Measurements from ENCODE around the gene APCDD1.
"Not testable (repeated sequence)": the region's sequence is repeated elsewhere in the genome, so short reads cannot be mapped to it uniquely, and the experiment has no call there.

APCDD1 gene

DNA sequence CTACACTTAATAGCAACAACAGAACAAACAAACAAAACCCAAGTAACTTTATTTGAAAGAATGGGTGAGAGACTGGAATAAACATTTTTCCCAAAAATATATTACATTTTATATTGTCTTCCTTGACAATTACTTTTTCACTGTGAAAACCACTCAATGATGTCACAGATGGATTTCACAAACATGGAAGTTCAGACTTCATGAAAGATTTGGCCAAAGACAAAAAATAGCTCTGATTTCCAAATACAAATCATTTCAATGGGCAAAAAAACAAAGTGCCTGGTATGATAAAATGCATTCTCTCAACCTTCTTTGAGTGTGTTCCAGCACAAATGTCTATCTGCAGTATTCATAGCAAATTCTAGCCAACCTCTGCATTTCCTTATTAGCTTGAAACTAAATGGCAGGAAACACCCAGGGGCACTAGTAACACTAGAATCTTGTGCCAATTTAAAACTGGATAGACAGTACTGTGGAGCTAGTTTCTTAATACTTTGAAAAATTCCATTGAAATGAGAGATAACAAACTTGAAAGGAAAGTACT, 42.8 kb downstream of the APCDD1 start:
- FAIRE-seq = no peak

DNA sequence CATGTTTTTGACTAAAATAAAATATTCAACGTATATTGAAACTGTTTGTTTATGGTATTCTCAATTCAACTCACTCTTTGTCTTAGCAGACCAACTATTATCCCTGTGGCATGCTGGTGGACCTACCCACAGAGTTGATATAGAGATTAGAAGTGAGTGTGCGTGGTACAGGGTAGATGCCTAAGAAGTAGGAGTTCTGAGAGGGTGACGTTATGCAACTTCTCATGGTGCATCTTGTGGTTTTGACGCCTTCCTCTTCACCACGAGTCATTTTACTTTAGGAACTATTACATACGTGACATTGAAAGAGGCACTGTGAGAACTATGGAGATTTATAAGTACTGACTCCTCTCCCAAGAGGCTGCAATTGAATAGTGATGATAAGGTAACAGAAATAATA, 44.8 kb downstream of the APCDD1 start:
- FAIRE-seq = no peak

DNA sequence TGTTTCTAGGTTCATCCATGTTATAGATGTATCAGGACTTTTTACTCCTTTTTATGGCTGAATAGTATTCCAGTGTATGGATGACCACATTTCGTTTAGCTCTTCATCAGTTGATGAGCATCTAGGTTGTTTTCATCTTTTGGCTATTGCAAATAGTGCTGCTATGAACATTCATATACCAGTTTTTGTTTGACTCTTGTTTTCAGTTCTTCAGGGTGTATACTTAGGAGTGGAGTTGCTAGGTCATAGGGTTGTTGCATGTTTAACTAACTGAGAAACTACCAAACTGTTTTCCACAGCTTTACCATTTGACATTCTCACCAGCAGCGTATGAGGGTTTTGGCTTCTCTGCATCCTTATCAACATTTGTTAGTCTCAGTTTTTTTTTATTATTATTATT, 45.6 kb downstream of the APCDD1 start:
- FAIRE-seq = no peak

DNA sequence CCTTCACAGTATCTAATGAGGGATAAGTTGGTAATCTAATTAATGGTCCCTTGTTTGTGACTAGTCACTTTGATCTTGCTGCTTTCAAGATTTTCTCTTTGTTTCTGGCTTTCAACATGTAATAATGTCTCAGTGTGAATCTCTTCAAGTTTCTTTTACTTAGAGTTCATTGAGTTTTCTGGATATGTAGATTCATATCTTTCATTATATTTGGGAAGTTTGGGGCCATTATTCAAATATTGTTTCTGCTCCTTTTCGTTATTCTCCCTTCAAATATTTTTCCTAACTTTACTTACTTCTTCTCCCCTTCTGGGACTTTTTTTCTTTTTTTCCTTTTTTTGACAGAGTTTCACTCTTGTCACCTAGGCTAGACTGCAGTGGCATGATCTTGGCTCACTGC, 50.3 kb downstream of the APCDD1 start:
- no peak for FAIRE-seq

DNA sequence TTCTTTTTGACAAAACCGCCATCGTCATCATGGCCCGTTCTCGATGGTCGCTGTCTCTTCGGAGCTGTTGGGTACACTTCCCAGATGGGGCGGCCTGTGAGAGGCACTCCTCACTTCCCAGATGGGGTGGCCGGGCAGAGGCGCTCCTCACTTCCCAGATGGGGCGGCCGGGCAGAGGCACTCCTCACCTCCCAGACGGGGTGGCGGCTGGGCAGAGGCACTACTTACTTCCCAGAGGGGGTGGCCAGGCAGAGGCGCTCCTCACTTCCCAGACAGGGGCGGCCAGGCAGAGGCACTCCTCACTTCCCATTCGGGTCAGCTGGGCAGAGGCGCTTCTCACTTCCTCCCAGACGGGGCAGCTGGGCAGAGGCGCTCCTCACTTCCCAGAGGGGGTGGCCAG, 51.5 kb downstream of the APCDD1 start:
- not testable (repeated sequence) for FAIRE-seq

DNA sequence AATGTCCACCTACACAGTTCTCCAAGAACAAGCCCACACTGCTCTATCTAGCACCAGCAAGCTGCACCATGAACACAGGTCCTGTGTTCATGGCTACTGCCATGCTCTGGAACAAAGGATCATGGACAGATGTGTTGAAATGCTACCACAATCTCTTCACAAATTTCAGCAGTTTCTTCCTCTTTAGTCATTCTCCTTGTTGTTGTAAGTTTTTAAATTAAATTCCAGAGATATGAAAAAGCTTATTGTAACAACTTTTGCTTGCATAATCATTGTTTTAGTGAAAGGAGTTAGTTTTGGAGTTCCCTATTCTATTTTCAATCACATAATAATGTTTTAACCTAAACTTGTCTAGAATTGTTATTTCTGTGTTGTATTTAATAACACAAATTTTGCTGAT, 54.2 kb downstream of the APCDD1 start:
- no peak for FAIRE-seq

DNA sequence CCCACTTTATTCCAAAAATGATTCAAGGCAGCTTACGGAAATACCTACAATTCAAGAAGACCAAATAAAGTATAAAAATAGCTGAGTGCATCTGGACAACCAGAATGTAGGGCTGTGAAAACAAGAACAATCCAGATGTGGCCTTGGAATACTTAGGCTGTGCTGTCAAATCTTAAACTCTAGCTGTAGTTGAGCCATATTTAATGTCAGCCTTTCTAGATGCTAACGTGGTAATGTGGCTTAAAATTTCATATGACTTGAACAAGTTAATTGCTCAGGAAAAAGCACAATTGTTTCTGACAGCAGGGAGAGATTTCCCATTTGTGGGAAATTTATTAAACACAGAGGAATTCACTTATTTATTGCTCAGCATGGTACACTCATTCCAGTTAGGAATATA, 56.8 kb downstream of the APCDD1 start:
- no peak for FAIRE-seq

DNA sequence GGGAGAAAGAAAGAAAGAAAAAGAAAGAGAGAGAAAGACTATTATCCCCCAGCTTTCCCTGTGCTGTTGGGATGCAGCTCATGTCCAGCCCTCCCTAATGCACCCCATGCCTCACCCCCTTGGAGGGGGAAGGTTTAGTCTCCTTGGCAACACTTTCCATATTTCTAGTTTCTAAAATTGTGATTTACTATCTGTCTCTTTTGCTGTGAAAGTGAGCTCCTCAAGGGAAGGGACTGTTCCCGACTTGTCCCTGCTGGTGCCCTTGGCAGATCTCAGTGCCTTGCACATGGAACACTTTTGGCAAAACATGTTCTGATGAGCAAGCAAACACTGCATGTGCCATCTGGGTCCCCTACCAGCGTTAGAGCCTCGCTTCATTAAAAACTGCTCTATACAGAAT, 59.6 kb downstream of the APCDD1 start:
- no peak for FAIRE-seq

DNA sequence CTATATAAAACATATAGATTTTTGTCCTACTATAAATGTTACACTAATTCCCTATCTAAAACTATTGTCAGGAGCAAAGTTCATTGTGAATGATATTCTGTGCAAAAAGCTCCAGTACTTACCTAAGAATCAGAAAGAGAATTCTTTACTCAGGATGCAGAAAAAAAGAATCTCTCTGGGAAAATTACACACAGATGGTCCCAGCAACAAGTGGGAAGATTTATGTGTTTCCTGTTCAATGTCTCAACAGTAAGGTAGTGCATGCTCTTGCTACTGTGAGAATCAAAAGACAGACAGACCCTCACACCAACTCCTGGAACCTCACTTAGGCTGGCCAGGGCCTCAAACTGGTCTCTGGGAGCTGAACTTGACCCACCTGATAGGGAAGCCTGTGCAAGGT, 60.2 kb downstream of the APCDD1 start:
- FAIRE-seq = no peak

DNA sequence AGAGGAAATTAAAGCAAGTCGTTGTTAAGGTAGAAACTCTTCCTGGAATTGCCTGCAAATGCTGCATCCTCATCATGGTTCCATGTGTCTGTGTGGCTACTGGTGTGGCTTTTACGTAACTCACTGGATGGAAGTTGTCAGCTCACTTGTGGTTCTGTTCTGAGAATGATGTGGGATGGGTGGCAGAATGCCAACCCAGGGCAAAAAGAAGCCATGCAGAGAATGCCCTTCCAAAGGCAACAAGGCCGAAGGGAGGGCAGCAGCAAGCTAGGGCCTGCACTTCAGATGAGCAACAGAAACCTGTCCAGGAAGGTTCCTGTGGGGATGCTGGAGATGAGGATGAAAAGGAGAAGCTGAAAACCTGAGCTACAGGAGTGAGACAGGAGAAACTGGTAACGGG, 61.0 kb downstream of the APCDD1 start:
- no peak for FAIRE-seq

DNA sequence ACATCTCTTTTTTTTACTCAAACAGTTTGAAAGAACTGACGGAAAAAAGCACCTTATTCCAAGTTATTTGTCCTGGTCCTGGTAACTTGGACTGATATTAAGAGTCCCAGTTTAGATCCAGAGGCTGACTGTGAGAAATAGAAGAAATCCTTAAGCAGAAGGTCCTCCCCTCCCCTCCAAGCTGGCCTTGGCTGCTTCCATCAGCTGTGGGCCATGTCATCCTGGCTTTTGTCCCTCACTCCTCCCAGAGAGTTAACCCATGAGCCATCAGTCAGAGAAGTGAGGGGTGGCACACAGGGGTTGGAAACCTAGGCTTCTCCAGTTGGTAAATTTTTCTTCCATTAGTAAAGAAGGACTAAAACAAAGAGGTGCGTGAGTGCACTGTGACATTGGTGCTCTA, 61.6 kb downstream of the APCDD1 start:
- no peak for FAIRE-seq

DNA sequence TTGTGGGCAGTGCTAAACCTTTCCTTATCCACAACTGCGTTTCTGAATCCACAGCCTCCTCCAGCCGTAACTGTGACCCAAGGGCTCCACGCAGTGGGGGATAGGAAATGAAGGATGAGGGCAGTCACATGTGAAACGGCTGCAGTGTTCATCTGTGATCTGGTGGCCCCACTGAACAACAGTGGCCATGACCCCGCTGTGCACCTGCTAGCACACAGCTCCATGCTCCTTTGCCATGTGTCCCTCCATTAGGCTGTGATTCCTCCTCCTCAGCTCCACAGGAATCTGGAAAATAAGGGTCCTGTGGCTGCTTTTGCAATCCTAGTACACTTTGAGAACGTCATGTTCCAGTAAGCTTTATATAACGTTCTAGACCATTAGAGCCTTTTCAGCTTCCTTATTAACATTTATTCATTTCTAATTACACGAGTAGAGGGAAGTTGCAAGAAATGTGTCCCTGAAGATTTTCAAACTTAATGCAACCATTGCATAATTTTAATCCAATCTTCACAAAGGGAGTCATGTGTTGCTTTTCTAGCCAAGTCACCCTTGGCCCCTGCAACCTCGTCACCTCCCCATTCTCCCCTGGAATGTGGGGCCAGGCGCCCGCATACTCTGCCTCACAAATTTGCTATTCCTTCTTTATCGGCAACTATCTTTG, 64.3 kb downstream of the APCDD1 start:
- FAIRE-seq = no peak

DNA sequence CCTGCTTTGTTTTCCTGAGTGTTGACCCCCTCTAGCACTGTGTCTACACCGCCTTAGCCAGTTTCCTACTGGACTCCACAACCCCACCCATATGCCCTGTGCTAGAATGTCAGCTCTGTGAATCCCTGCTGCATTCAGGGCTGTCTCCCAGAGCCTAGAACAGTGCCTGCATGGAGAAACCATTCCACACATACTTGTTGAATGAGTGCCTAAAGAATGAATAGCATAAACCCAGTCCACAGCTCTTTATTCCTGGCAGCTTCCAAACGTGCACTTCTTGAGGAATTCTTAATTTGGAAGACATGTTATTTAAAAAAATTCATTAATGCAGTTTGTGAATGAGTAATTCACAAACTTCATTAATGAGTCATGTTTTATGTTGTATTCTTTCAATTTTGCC, 64.9 kb downstream of the APCDD1 start:
- no peak for FAIRE-seq

DNA sequence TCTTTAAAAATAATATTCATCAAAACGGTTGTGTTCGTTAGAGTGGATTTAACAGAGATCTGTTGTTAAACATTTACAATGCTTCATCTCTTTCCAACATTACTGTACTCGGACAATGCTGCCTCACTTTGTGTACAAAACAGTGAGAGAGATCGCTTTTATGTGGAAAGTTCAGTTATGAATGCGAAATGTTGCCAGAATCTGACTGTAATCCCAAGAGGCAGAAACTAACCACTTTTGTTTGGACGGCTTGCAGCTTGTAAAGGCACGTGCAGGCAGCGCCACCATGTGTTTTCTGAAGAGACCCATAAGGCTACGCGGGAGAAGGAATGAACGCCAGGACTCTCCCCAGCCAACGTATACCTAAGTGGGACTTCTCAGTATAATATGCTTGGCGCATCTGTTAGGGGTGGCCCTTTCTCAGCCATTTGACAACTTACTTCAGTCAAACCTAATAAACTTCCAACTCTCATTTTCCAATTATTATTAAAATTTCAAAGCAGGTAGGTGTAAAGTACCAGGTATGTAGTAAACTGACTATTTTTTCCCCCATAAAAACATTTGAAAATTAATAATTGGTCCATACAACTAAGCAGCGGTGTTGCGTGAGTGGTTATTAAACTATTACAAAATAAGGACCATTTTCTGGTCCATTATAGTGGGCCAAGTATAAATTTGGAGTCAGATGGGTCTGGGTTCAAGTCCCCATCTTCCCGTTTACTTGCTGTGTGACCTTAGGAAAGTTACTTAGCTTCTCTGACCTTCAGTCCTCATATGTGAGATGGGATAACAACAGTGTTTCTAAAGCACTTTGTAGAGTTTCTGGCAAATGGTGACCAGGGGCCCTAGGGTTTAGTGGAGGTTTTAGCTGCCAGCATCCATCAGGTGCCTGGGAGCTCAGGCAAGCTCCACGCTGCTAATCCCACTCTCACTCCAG, 65.8 kb downstream of the APCDD1 start:
- FAIRE-seq = no peak

DNA sequence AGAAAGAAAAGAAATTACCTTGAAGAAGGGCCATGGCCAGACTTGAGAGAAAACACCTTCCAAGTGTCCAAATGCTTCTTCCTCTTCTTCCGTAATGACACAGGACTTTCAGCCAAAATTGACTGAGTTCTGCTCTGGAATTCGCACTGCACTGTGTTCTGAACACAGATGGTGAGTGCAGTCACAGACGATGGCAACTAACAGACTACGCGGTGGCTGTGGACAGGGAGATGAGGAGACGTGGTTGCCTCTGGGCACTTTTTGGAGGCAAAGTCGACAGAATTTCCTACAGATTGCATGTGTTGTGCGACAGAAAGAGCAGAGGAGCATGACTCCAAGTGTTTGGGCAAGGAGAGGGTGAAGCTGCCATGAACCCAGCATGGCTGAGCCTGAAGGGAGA, 67.1 kb downstream of the APCDD1 start:
- FAIRE-seq = no peak

DNA sequence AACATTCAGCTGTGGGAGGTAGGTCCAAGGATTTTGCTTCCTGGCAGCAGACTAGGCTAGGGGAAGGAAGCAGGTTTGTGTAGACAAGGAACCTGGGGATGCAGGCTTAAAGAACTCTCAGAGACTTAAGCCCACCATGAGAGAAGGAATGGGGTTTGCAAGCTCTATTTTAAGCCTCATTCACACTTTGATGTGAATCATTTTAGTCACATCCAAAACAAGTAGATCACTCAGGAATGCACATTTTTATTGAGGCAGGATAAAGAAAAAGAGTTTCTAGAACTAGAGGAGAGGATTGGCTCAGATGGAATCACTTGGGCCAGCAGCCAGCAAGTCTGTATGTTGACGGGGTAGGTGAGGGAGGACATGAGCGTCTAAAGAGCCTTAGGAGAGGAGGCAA, 68.1 kb downstream of the APCDD1 start:
- no peak for FAIRE-seq

DNA sequence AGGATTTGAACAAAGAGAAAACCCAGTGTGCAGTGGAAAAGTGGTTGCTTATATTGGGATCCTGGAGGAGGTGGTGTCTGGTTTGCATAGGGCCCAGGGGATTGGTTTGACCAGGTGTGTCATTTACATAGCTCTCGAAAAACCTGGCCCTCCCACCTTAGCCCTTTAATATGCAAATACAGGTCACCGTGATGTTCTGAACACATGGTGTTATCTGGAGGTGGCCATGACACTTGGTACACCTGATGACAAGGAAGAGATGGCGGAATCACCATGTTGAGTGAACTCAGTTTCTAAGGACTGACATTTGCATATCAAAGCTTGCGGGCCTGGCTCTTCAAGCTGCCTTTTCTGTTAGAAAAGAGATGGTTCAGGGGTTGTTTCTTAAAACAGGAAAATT, 69.1 kb downstream of the APCDD1 start:
- no peak for FAIRE-seq

DNA sequence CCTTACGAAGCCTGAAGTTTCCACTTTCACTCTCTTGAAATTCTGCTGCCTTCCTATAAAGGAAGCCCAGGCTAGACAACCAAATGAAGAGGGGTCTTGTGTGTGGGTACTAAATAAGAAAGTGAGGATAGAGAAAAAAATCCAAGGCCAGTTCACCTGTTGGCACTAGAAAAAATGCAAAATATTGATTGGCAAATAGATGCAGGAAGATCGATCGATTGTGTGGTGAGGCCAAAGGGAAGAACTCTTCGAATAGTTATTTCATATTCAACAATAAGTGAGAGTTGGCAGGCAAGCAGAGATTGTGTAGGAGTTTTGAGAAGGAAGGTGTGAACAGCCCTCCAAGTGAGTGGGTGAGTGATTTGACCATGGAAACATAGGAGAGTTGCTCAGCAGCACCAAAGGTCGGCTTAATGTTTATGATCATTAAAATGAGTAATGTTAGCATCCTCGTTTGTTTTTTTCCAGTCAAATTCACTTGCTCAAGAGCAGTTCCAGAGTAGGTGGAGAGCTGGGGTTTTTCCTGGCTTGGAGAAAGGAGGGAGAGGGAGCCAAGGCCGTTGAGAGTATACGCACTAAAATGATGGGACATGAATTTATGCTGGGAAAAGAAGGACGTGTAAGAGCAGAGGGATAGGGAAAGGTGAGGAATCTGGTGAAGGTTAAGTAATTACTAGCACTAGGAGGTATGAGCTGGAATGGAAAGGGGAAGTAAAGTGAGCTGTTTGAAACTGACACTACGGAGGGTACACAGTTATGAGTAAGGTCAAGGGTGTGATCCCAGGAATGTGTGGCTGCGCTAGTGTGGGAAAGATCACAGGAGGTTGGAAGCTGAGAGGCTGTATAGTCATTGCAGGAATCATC, 70.3 kb downstream of the APCDD1 start:
- no peak for FAIRE-seq

DNA sequence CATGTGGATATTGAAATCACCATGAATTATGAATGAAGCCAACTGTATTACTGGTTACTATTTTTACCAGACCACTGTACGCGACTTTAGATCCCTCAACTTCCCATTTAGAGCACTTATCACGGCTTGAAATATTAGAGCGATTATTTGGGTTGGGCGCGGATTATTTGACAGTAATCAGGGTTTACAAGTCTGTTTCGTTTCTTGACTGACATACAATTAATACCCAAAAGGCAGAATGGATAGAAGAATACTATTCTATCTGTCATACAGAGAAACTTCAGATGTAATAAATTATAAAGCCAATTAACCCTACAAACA, 70.9 kb downstream of the APCDD1 start:
- FAIRE-seq = no peak

DNA sequence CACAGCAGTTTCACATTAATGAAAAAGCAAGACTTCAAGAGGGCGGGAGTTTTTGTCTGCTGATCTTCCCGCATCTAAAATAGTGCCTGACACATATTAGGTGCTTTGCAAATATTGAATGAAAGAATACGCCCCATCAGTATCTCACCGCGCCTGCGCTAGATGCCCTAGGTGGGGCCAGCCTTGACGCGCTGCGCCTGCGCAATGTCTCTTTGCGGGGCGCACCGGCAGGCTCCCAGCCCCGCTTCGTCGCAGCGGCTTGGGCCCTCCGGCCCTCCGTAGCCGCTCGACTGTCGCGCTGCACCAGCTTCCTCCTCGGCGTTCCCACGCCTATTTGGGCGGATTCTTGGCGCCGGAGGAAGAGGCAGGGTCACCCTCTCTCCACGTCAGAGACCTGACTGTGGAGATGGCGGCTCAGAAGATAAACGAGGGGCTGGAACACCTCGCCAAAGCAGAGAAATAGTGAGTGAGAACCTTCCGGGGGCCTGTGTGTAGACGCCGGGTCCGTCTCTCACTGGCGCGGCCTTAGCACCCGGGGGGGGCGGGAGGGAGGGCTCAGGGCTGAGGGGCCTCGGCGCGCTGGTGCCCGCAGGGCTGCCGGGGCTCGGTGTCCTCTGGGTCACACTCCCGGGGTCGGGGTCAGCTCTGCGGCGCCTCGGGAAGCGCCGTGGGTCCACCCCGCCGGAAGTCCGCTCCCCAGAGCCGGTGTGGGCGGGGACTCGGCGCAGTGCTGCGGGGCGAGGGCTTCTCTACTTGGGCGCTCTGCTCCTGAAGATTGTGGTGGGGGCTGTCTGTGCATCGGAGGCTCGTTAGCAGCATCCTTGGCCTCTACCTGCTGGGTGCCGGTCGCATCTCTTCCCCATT, 71.5 kb downstream of the APCDD1 start, which contains the start of gene NAPG:
TSS of gene NAPG (plus strand) at position 331 of the 864 bp plus-strand sequence. CDS start at position 407, 76 bp downstream.
- no peak for FAIRE-seq

DNA sequence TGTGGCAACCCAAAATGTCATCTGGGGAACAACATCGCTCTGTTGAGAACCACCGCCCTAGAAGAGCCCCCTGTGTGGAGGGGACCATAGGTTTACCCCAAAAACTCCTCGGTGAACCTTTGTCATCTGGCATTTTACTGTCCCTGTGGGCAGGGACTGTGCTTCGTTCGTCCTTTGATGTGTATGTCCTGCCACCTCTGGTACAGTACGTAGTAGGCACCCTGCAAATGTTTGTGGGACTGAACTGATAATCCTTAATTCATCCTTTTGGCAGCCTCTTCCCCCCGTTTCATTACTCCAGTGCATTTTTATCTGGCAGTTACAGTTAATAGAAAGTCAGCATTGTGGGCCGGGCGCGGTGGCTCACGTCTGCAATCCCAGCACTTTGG, 72.1 kb downstream of the APCDD1 start:
- no peak for FAIRE-seq

DNA sequence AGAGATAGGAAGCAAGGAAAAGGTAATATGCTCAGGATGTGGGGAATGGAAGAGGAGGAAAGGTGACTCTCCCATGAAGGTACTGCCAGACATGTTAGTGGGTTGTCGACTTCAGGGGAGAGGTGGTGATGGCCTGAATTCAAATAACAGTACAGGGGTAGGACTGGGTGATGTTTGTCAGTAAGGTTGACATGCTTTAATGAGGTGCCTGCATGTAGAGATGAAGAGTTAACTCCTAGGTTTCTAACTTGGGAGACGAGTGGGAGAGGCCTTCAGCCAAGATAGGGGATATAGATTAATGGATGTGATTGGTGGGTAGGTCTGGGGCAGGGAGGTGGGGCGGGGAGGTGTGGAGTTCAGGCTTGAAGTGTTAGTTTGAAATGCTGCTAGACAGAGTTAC, 74.0 kb downstream of the APCDD1 start:
- FAIRE-seq = no peak

Measured in colon (tissue), 2 donors.